HG03571 (cell line): ENCODE measurements around the gene HOXA6.

Experiments
- ATAC-seq: cut with Tn5 transposase; IDR thresholded peaks from one replicate; pipeline ENCODE4 v1.9.1; 2021; ENCODE audit not compliant: unreplicated experiment

Gene HOXA6

DNA sequence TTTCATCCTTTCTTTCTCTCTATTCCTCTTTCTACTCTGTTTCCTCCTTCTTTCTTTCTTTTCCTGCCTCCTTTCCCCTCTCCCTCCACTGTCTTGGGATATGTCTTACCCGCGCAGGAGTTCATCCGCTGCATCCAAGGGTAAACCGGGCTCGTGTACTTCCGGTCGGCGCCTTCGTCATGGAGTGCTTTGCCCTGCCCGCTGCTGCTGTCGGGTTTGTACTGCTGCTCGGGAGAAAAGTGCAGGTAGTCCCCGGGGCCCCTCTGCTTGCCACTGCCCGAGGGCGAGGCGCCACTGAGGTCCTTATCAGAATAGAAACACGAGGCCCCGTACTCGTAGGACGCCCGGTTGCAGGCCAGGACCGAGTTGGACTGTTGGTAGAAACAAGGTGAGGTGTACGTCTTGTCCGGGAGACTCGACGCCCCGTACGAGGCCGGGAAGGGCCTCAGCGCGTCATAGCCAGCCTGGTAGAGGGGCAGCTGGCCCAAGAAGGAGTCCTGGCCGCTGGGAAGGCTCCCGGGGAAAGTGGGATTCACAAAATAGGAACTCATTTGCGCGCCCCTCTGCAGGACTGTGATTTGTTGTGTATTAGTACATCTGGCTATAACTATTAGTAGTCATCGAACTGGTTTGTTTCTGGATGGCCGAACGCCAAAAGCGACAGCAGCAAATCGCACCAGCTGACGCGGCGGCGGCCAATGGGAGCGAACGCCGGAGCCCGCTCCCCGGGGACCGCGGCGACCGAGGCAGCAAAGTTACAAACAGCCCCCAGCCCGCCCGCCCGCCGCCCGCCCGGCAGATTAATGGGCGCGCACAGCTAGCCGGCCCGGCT is at the start of gene HOXA6:
TSS of gene HOXA6 (minus strand) at position 576 of the 832 bp plus-strand sequence. CDS start at position 551, 25 bp downstream.
- ATAC-seq: no peak

DNA sequence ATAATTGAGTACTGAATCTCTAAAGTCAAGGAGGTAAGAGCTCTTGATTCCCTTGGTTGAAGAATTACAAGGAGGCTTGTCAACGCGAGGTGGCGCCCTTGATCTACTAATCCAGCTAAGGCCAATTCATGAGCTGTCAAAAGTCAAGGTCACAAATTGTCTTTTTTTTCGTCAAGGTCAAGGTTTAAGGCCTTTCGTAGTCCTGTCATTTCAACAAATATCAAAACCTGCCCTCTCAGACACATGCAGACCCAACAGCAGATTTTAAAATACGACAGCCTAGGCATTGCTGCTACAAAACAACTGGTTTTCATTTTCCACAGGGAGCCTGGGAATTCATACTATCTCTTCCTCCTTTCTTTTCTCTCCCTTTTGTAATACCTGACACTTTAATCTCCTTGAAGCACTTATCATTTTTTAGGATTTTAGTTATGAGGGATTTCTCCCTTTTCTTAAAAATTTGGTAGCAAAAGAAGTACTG is 48.8 kb upstream of the HOXA6 start:
- ATAC-seq: no peak

DNA sequence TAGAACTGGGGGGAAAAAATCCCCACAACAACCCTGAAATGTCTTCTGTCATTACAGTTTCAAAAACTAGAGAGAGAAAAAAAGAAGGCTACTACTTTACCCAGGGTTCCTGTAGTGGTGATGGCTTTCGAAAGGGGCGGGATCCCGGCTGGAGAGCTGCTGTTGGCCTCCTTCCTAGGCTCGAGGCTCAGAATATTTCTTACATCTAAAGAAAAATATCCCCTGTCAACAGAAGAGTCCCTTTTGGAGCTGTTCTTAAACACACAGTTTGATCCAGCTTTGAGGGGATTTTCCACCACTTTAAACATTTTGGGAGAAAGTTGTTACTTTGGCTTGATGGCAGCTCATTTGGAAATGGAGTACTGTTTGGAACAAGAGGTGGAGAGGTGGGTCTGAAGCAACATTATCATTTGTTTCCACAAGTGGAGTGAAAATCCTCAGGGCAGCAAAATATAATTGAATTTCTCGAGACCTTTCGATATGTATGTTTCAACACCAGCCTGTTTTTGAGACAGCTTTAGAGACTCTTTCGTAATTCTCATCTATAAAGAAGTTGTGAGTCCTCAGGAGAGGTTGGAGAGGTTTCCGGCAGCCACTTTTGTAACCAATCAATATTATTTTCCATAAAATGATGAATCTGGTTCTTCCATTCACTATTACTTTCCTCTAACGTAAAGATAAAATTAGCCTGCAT is 47.3 kb upstream of the HOXA6 start:
- no peak for ATAC-seq

DNA sequence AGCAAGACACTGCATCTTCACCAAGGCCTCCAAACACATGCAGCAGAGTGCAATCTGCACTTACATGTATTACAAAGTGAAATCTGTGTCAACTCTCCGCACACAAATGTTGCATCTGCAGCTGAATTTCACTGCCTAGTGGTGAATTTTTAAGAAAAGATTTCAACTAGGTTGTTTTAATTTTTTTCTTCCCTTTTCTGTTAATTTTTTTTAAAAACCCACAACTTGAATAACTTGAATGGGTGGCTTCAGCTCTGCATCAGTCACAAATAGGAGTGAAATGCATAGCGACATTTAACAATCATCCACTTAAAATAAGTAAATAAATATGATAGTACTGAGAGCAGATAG is 46.4 kb upstream of the HOXA6 start:
- ATAC-seq: no peak

DNA sequence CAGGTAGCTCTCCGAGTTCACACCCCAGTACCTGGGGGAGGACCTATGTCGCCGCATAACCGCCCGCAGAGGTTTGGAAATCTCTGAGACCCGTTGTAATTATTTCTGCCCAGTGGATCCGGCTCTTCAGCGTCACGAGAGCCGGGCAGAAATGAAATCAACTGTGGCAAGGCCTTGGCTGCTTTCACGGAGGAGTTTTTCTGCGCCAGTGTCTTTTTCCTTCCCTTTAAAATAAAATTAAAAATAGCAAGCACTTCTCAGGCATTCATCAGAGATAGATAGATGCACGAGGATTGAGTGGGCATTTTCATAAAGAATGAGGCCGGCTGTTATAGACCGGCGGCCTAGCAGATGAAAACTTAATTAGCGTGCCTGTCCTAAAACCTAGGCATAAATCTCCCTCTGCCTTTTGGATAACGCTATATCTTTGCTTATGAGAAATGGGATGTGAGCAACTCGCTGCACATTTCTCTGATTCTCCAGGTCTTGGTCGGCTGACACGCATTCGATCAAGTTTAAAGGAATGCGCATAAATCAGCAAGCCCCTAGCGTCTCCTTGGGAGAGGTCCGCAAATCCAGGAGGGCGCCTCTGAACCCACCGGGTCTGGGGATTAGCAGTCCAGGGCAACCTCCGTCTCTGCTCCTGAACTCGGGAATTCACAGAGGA is 45.9 kb upstream of the HOXA6 start:
- ATAC-seq: no peak

DNA sequence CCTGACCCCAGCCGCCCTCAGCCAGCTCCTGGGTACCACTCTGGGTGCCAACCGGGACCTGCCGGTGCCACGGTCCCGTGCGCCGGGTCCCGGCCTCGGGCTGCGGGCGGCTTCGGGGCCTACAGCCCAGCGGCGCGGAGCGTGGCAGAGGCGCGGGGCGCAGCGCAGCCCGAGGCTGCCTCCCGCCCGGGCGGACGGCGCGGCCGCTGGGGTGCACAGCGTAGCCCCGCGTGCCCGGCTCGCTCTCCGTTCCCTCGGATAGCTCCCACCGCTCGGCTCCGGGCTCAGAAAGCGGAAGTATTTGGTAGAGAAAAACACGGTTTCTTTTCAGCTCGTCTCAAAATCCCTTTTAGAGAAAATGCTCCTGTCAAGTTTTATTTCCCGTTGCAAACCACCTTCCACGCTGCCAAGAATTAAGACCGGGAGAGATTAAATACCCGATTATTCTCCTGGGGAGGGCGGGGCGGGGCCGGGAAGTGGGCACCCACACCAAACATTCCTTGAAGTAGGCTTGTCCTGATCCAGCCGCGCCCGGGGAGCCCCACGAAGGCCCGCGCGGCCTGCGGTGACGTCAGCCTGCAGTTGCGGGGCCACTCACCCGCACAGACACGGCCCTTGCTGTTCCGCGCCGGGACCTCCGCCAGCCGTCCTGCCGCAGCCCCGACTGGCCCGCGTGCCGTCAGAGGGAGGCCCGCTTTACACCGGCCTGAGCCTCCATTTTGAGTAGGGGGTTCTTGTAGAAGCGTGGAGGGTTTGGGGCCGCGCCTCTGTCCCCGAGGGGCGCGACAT is 45.2 kb upstream of the HOXA6 start:
- ATAC-seq: no peak

DNA sequence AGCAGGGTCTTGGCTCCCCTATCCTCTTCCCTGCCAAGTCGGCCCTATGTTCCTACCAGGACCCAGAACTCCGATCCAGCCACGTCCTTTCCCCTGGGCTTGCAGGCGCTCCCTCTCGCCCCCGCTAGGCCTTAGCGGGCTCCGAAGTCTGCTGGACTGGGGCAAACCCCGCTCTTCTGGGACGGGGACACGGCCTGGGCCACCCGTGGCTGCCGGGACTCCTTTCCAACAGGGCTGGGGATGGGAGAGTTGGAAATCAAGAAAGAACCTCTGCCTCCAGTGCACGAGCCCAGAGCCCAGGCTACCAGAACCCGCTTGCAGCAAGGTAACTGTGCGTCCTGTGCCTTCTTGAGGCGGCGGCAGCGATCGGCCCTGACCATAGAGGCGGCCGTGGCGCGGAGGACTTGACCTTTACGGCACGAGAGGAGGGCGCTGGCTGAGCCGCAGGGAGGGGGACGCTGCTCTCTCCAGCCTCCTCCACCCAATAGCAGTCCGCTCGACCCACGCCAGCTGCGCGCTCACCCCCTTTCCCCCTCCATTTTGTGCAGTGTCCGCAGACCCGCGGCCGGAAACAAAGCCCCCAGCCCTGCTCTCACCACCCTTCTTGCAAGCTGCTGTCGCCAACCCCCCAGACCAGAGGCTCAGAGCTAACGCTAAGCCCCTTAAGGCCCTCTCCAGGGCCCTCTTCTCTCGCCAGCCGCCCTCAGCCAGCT is 44.4 kb upstream of the HOXA6 start:
- ATAC-seq: no peak

DNA sequence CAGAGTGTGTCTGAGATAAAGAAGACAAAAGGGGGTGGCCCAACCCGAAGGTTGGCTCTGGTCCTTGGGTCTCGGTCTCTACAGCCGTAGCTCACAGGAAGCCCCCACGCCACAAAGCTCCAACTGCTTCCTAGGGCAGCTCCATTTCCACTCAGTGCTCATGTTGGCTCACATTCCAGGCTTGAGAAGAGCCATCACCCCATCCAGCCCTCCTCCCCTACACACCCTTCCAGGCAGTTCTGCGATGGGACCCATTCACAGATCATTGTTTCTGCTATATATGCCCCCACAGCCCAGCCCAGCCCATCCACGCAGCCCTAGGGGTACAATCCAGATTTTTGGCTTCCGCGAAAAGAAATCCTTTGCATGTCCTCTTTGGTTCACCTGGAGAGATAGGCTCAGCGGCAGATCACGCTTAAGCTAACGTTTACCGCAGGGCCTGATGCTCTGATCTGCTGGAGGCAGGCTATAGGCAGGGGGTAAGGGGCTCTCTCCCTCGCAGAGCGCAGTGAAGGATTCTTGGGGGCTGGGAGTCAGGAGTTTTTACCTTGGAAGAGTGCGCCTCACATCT is 43.7 kb upstream of the HOXA6 start:
- ATAC-seq: no peak

DNA sequence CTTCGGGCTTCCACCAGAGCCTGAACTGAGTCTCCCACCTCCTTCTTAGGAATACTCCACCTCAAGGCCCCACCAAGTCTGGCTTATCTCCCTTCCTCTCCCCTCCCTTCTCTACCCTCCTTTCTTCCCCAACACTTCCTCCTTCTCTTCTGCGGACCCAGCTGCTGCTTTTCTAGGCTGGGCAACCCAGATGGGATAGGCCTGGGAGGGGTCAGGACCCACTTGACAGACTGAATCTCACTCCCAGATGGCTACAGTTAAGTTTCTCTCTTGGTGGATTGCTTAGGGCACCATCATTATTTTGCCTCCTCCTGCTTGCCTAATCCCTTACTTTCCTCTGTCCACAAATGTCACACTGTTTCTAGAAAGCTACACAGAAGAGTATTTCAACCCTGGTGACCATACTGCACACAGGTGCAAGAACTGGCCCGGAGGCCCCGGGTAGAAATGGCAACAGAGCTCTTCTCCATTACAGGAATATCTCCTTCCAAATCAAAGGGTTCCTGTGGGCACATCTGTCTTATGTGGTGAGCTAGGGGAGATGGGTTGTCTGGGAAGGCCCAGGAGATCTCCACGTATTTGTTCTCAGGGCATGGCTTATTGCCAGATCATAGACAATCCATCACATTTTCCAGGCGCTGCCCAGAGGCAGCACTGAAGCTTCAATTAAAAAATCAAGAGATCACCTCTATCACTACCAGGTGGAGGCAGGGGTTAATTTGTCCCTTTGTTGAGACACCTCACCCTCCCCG is 42.6 kb upstream of the HOXA6 start:
- no peak for ATAC-seq

DNA sequence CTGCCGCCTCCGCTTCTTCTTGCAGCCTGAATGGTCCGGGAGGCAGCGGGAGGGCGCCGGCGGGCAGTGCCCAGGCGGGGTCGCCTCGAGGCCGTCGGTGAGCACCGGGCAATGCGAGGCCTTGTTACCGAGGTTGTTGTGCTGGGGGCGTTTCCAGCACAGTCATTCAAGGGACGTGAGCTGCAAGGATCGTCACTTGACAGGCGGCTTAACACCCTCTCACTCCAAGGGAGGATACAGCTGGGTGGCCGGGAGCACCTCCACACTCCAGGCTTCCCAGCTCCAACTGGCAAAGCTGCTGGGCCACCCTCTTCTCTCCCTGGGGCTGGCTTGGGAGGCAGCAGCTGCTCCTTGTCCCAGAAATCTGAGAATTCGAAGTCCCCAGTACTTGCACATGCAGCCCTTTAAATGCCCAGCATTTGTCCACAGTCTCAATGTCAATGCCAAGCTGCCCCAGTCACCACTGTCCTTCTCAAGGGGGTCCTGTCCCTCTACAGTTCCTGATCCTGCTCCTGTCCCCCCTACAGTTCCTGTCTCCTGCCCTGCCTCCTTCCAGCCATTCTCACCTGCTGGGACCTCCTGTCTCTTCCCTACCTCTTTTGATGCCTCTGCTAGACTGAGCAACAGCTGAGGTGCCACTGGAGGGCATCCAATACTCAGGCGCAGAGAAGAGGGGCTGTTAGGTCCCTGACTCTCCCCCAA is 41.9 kb upstream of the HOXA6 start:
- no peak for ATAC-seq

DNA sequence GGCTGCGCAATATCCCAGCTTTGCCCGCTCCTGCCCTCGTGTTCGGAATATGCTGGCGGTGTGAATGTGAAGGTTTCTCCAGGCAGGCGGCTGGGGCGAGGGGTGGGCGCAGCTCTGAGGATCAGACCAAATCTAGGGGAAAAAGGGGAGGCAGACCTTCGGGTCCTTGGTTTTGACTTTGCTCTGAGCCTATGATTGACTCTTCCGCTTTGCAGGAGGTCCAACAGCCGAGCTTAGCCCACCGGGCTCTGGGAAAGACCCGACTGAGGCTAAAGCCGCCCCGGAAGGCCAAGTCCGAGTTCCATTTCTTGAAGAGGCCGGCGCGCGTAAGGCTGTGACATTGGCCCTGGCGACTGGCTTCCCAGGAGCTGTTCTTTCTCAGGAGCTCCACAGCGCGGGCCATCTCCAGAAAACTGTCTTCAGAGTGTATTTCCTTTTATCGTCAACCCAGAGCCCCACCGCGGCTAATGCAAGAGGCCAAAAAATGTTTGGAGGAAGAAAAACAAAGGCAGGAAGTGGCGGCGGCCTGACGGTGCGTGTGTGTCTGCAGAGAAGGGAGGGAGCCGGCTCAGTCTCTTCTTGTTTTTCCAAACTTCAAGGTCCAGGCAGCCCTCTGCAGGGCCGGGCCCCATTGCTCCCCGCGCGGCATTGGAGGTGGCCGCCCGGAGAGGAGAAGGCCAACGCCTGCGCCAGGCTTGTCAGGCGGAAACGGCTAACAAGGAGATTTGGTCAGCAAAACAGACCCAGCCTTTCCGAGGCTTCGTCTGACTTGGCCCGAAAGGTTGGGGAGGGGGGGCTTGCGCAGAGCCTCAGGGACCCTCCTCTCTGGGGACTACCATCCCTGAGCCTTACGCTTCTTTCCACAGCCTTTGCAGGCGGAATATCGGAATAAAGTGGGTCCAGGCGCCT is 41.1 kb upstream of the HOXA6 start:
- ATAC-seq: no peak

DNA sequence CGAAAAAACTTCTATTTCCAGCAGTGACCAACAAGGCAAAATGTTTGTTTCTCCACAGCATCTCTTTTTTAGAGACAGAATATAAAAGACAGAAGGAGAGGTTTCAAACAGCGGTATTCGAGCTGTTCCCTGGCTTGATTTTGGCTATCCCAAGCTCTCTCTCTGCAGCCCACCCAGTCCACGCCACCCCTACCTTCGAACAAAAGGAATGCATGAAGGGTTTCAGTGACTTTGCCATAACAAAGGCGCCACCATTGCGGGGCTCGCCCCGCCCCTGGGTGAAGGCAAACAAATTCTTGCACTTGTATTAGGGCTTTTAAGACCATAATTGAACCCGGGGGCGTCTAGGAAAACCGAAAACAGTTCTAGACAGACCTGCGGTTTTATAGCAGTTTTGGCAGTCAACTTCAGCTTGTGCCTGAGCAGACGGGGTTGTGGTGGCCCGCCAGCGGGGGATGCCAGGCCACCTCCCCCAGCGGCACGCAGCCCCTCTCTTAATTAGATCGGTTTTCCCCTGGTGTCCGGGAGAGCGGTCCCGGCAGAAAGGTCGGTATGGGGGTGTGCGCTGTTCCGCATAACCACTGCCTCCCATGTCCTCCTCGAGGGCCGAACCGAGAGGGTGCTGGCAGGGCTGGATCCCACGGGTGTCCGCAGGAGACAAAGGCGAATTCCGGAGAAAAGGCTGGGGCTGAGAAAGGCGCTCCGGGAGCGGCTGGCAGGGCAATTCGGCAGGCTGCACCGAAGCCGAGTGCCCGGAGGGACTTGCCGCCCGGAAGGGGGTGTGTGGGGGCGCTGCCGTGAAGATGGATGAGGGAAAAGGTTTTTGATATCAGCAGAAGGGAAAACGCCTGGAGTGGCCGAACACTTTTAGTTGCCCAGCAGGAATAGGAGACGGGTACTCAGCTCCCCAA is 40.2 kb upstream of the HOXA6 start:
- ATAC-seq: no peak

DNA sequence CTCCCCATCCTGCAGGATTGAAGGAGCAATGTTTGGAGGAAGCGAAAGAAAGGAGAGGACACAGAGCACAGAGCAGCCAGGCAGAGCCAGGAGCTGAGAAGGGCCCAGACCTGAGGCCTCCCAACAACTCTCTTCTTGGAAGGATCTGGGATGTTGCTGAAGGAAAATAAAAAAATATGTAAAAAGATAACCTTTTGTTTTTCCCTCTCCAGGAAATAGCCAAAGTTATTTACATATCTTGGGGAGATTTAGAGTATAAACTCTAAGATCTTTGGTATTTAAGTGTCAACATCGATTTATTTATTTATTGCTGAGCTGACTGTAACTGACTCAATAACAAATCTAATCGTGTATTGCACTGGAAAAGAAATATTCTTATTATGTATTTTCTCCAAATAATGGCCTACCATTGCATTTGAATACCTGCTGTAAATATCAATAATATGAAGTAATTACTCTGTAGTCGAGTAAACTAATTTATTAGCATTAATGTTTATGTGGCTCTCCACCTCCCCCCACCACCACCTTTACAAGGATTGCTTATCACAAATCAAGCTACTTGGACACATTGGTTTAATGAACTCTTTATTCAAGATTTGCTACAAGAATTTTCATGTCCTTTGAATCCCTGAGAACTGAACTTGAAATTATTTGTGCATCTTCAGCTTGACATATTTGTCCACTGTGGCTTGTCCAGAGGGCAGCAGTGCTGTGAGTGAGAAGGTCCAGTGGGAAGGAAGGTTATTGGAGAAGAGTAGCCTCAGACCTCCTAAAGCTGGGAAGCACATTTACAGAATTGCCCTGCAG is 39.3 kb upstream of the HOXA6 start:
- no peak for ATAC-seq

DNA sequence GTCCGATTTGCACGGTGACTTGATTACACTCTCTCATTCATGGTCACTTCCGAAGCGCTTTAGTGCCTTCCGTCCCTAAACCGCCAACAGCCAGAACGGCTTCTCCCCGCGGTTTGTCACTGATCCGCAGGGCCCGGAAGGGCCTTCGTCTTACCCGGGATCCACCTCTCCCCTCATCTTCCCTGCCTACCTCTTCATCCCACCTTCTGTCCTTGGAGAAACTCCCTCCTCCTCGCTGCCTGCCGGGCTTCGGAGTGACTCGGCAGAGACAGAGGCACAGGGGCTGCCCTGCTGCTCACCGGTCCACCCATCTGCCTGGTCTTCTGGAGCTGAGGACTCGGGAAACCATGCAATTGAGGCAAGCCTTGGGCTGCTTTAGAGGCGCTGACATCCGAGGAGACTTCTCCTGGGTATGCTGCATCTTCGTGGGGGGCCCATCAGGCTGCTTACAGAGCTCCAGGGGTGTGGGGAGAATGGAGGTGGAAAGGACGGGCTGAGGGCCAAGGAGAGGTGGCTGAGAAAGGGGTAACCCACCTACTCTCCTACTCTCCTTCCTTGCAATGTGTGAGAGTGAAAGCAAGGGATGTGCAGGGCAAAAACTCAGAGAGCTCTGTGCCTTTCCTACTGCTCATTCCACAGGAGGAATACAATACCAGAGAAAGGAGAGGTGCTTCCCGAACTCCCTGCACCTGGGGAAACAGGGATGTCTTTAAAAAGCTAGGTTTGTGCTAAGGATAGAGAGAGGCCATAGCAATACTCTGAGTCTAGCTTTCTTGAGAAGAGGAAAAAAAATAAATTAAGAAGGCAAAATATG is 38.5 kb upstream of the HOXA6 start:
- no peak for ATAC-seq
